ENCODE measurements around the gene FAM110C. TPM values are rescaled to one million over a fixed set of nuclear protein-coding genes. Genes with fewer than 3 reads are reported as not detected.
"Not testable (repeated sequence)": the region's sequence is repeated elsewhere in the genome, so short reads cannot be mapped to it uniquely, and the experiment has no call there.

Gene FAM110C
- total RNA-seq, 2 donors from 2014 or later = 1.8 to 2.1 TPM

DNA sequence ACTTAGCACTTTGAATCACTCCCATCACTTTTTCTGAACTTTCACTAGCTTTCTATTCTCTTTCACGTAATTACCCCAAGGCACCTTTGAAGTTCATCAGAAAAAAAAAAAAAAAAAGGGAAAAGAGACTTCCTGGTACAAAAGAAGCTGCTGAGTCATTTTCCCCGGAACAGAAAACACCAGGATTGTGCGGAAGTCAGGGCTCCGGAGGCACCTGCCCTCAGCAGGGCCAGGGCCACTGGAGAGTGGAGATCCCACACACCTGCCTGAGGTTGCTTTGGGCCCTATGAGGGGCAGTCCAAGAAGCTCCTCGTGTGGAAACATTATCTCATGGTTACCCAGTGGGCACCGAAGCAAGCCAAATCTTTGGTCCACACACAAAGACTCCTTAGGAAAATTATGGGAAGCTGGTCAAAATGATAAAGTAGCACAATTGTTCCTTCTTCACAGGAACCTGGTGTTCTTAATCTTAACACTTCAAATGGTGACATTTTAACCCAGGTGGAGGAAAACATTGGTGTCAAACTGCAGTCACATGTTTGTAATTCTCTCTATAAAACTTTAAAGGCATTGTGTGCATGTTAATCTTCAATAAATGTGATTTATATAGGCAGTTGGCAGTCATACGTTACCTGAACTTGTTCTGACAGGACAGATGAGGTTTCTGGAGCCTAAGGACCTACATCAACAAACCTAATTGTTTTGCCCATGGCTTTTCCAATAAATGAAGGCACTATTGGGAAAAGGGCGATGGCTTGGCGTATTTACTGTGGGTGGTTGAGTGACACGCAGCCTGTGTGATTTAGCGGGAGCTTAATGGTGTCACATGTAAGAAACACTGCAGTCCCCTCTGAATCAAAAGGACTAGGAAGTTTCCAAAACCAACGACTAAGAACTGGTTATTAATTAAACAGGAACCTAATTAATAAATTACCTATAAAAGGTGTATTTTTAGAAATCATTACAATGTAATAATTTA lies 23.4 kb upstream of the FAM110C start:
- WGBS, 2 experiments (ENCODE audit: insufficient coverage in 1 of 2, insufficient read length in 1 of 2) = 85 to 94% methylated on average over 6 to 11 of the region's 12 CpGs
- H3K27ac Mint-ChIP-seq = no peak overlapping the region
- Histone ChIP-seq H3K36me3 (ENCODE audit: control insufficient read depth, insufficient read depth, low read length) (no peaks in the 10 kb centered on the region), H3K9ac (ENCODE audit: extremely low read depth, low read length, poor library complexity, severe bottlenecking) (no peak overlapping the region), H3K4me1 (ENCODE audit: control insufficient read depth, insufficient read depth, low read length) (no peaks in the 10 kb centered on the region), H3K4me3 (ENCODE audit: low read length) (no peak overlapping the region), H3K9me3 (ENCODE audit: control insufficient read depth, low read length) (no peaks in the 10 kb centered on the region), H3K27ac (ENCODE audit: low read depth, low read length) (no peak overlapping the region), H3K27me3 (ENCODE audit: control insufficient read depth, insufficient read depth, low read length, poor library complexity, severe bottlenecking) (no peaks in the 10 kb centered on the region)
- DNase-seq = peak; percentile 52
- no peak overlapping the region for H3K4me3 Mint-ChIP-seq
- TF ChIP-seq, protein P1, sequence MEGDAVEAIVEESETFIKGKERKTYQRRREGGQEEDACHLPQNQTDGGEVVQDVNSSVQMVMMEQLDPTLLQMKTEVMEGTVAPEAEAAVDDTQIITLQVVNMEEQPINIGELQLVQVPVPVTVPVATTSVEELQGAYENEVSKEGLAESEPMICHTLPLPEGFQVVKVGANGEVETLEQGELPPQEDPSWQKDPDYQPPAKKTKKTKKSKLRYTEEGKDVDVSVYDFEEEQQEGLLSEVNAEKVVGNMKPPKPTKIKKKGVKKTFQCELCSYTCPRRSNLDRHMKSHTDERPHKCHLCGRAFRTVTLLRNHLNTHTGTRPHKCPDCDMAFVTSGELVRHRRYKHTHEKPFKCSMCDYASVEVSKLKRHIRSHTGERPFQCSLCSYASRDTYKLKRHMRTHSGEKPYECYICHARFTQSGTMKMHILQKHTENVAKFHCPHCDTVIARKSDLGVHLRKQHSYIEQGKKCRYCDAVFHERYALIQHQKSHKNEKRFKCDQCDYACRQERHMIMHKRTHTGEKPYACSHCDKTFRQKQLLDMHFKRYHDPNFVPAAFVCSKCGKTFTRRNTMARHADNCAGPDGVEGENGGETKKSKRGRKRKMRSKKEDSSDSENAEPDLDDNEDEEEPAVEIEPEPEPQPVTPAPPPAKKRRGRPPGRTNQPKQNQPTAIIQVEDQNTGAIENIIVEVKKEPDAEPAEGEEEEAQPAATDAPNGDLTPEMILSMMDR (conservative IDR thresholded peaks at IDR 0.05) = no peak
- no peaks in the 10 kb centered on the region for H3K9me3 Mint-ChIP-seq
- no peaks in the 10 kb centered on the region for H3K4me1 Mint-ChIP-seq
- no peaks in the 10 kb centered on the region for H3K27me3 Mint-ChIP-seq (ENCODE audit: insufficient read depth)
- no peaks in the 10 kb centered on the region for H3K36me3 Mint-ChIP-seq (ENCODE audit: low read depth)

DNA sequence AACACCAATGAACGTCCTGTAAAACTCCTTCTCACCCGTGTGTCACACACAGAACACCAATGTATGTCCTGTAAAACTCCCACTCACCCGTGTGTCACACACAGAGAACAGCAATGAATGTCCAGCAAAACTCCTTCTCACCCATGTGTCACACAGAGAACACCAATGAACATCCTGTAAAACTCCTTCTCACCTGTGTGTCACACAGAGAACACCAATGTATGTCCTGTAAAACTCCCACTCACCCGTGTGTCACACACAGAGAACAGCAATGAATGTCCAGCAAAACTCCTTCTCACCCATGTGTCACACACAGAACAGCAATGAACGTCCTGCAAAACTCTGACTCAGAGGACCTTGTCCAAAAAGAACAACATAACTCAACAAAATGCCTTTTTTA lies 22.3 kb upstream of the FAM110C start:
- not testable (repeated sequence) for H3K9me3 Mint-ChIP-seq; H3K4me1 Mint-ChIP-seq; H3K4me3 ChIP-seq (ENCODE audit: low read length); H3K4me1 ChIP-seq (ENCODE audit: control insufficient read depth, insufficient read depth, low read length); DNase-seq; H3K4me3 Mint-ChIP-seq; H3K9ac ChIP-seq (ENCODE audit: extremely low read depth, low read length, poor library complexity, severe bottlenecking); H3K27me3 ChIP-seq (ENCODE audit: control insufficient read depth, insufficient read depth, low read length, poor library complexity, severe bottlenecking); H3K9me3 ChIP-seq (ENCODE audit: control insufficient read depth, low read length); H3K36me3 Mint-ChIP-seq (ENCODE audit: low read depth); H3K27ac ChIP-seq (ENCODE audit: low read depth, low read length); H3K27me3 Mint-ChIP-seq (ENCODE audit: insufficient read depth); H3K27ac Mint-ChIP-seq; H3K36me3 ChIP-seq (ENCODE audit: control insufficient read depth, insufficient read depth, low read length)
- WGBS, 2 experiments (ENCODE audit: insufficient coverage in 1 of 2, insufficient read length in 1 of 2) = 85 to 93% methylated on average over 3 to 5 of the region's 5 CpGs

DNA sequence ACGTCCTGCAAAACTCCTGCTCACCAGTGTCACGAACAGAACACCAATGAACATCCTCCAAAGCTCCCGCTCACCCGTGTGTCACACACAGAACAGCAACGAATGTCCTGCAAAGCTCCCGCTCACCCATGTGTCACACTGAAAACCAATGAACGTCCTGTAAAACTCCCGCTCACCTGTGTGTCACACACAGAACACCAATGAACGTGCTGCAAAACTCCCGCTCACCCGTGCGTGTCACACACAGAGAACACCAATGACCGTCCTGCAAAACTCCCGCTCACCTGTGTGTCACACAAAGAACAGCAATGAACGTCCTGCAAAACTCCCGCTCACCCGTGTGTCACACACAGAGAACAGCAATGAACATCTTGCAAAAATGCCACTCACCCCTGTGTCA lies 20.5 kb upstream of the FAM110C start:
- H3K27me3 ChIP-seq (ENCODE audit: control insufficient read depth, insufficient read depth, low read length, poor library complexity, severe bottlenecking) = no peaks in the 10 kb centered on the region
- H3K27me3 Mint-ChIP-seq (ENCODE audit: insufficient read depth) = no peaks in the 10 kb centered on the region
- H3K9me3 Mint-ChIP-seq = no peaks in the 10 kb centered on the region
- no peaks in the 10 kb centered on the region for H3K4me1 ChIP-seq (ENCODE audit: control insufficient read depth, insufficient read depth, low read length)
- TF ChIP-seq, protein P1 (conservative IDR thresholded peaks at IDR 0.05) = no peak
- H3K36me3 ChIP-seq (ENCODE audit: control insufficient read depth, insufficient read depth, low read length) = no peaks in the 10 kb centered on the region
- no peak overlapping the region for H3K27ac Mint-ChIP-seq
- no peaks in the 10 kb centered on the region for H3K36me3 Mint-ChIP-seq (ENCODE audit: low read depth)
- 93 to 96% methylated on average over 12 to 17 of the region's 17 CpGs for WGBS, 2 experiments (ENCODE audit: insufficient coverage in 1 of 2, insufficient read length in 1 of 2)
- no peak overlapping the region for H3K27ac ChIP-seq (ENCODE audit: low read depth, low read length)
- H3K9ac ChIP-seq (ENCODE audit: extremely low read depth, low read length, poor library complexity, severe bottlenecking) = no peak overlapping the region
- H3K4me3 Mint-ChIP-seq = no peak overlapping the region
- no peak overlapping the region for H3K4me3 ChIP-seq (ENCODE audit: low read length)
- no peaks in the 10 kb centered on the region for H3K9me3 ChIP-seq (ENCODE audit: control insufficient read depth, low read length)
- DNase-seq = no peak
- H3K4me1 Mint-ChIP-seq = no peaks in the 10 kb centered on the region

Data from endodermal cell (in vitro differentiated cells).